OCI-LY1 (cell line): Measurements from ENCODE around the gene ZNF333.

Source experiments
- CTCF ChIP-seq: fragments of 200-600 bp; sonication (generic), shearing (Covaris generic); IDR thresholded peaks from 2 replicates; pipeline ENCODE4 v1.5.1; 2017; ENCODE audit warnings: mild to moderate bottlenecking, antibody characterized with exemption, low read length, moderate library complexity, mixed read lengths
- EZH2 ChIP-seq: fragments of 200-600 bp; sonication (generic), shearing (Covaris generic); IDR thresholded peaks from 2 replicates; pipeline ENCODE4 v1.8.0; 2017; ENCODE audit warnings: borderline replicate concordance, mixed run types, mild to moderate bottlenecking, antibody characterized with exemption, low read length, moderate library complexity, mixed read lengths

- TF ChIP-seq CTCF = no peak
- TF ChIP-seq EZH2 = no peak
Observed at GRCh38 chr19:14767466-14767971, 77.7 kb downstream of the ZNF333 start.
